Esophagus (tissue), 2 donors: ENCODE measurements around the gene DUOXA2. TPM values are rescaled to one million over a fixed set of nuclear protein-coding genes. Genes with fewer than 3 reads are reported as not detected.
A peak's percentile ranks its signal among the peaks of the same experiment; 100 is the strongest.

ENCODE experiments used
- H3K27ac ChIP-seq, 2 donors: one replicate each; pipeline ENCODE4 v1.5.1; 2013; ENCODE audit warnings: low read depth in 2 of 2, mild to moderate bottlenecking in 2 of 2, inconsistent platforms in 1 of 2, low read length in 1 of 2, moderate library complexity in 1 of 2
- H3K27me3 ChIP-seq, 2 donors: one replicate each; pipeline ENCODE4 v1.6.1; 2013; ENCODE audit warnings: low read length in 2 of 2, control low read depth in 1 of 2, mild to moderate bottlenecking in 1 of 2; ENCODE audit not compliant: insufficient read depth in 2 of 2, control insufficient read depth in 1 of 2
- H3K36me3 ChIP-seq, 2 donors: one replicate each; pipeline ENCODE4 v1.6.1; 2013; ENCODE audit warnings: low read length in 1 of 2; ENCODE audit not compliant: control insufficient read depth in 2 of 2, insufficient read depth in 2 of 2
- H3K4me1 ChIP-seq, 2 donors: one replicate each; pipeline ENCODE4 v1.6.1; 2013; ENCODE audit warnings: low read length in 1 of 2; ENCODE audit not compliant: control insufficient read depth in 2 of 2, insufficient read depth in 2 of 2
- H3K4me3 ChIP-seq, 2 donors: one replicate each; pipeline ENCODE4 v1.5.1; 2013; ENCODE audit warnings: low read length in 2 of 2, mild to moderate bottlenecking in 2 of 2, low read depth in 1 of 2, moderate library complexity in 1 of 2
- H3K9me3 ChIP-seq, 2 donors: one replicate each; pipeline ENCODE4 v1.6.1; 2013; ENCODE audit warnings: mild to moderate bottlenecking in 2 of 2, low read depth in 1 of 2, low read length in 1 of 2, moderate library complexity in 1 of 2; ENCODE audit not compliant: control insufficient read depth in 2 of 2, insufficient read depth in 1 of 2
- WGBS, 2 donors: extraction: QIAGEN DNeasy Blood & Tissue Kit; methylation state at CpG; one replicate each; pipeline ENCODE4 v1.1.7; 2013; 5-methylcytosine and 5-hydroxymethylcytosine counted together
- polyA plus RNA-seq, 2 donors: library from polyadenylated mRNA; stranded (reverse); fragments of 200-250 nt; gene quantifications; one replicate each; pipeline ENCODE4 v1.2.3, GENCODE V29; 2013
- donor health status: healthy with polysubstance abuse.
- donor health status: Bipolar disorder and iron deficiency.

The DUOXA2 gene
- polyA plus RNA-seq, 2 donors = 8.4 to 39.1 TPM

- H3K27me3 ChIP-seq = peaks cover 0 to 21% of the 10 kb centered on the region in 2 donors
- peaks cover 0 to 3% of the 10 kb centered on the region in 2 donors for H3K9me3 ChIP-seq
- peaks cover 0 to 3% of the 10 kb centered on the region in 2 donors for H3K36me3 ChIP-seq
- 4 to 10% methylated on average over 2 of the region's 2 CpGs for WGBS, 2 donors
- peak overlapping the region in 1 of 2 donors; percentile 29 for H3K27ac ChIP-seq
- H3K4me3 ChIP-seq = peak overlapping the region; percentile 25 to 42
- peaks cover 11 to 32% of the 10 kb centered on the region in 2 donors for H3K4me1 ChIP-seq
Measured at GRCh38 chr15:45114751-45115085, 592 bp downstream of the DUOXA2 start.

- Histone ChIP-seq H3K27ac (no peak overlapping the region), H3K36me3 (peaks cover 0 to 8% of the 10 kb centered on the region in 2 donors), H3K27me3 (peaks cover 0 to 21% of the 10 kb centered on the region in 2 donors), H3K4me3 (peak overlapping the region in 1 of 2 donors; percentile 20), H3K4me1 (peaks cover 11 to 32% of the 10 kb centered on the region in 2 donors), H3K9me3 (peaks cover 0 to 3% of the 10 kb centered on the region in 2 donors)
- 55 to 64% methylated on average over 7 of the region's 7 CpGs for WGBS, 2 donors
Measured at GRCh38 chr15:45115312-45115820, 1.2 kb downstream of the DUOXA2 start.

GRCh38 chr15:45116006-45116481, 1.9 kb downstream of the DUOXA2 start:
- Histone ChIP-seq H3K4me1 (peaks cover 11 to 32% of the 10 kb centered on the region in 2 donors), H3K27ac (no peak overlapping the region), H3K36me3 (peaks cover 0 to 15% of the 10 kb centered on the region in 2 donors), H3K4me3 (peak overlapping the region in 1 of 2 donors; percentile 16), H3K9me3 (peaks cover 0 to 3% of the 10 kb centered on the region in 2 donors), H3K27me3 (peaks cover 0 to 21% of the 10 kb centered on the region in 2 donors)
- 28 to 41% methylated on average over 19 of the region's 19 CpGs for WGBS, 2 donors

GRCh38 chr15:45116482-45117307, 2.6 kb downstream of the DUOXA2 start:
- Histone ChIP-seq H3K27me3 (peaks cover 0 to 21% of the 10 kb centered on the region in 2 donors), H3K4me1 (peaks cover 11 to 32% of the 10 kb centered on the region in 2 donors), H3K9me3 (peaks cover 0 to 3% of the 10 kb centered on the region in 2 donors), H3K27ac (no peak overlapping the region), H3K36me3 (peaks cover 0 to 19% of the 10 kb centered on the region in 2 donors), H3K4me3 (peak overlapping the region; percentile 8 to 16)
- WGBS, 2 donors = 9 to 10% methylated on average over 64 to 65 of the region's 65 CpGs

- peaks cover 0 to 22% of the 10 kb centered on the region in 2 donors for H3K36me3 ChIP-seq
- H3K27ac ChIP-seq = no peak overlapping the region
- peak overlapping the region in 1 of 2 donors; percentile 8 for H3K4me3 ChIP-seq
- peaks cover 0 to 3% of the 10 kb centered on the region in 2 donors for H3K9me3 ChIP-seq
- WGBS, 2 donors = 44 to 49% methylated on average over 33 of the region's 33 CpGs
- H3K4me1 ChIP-seq = peaks cover 11 to 29% of the 10 kb centered on the region in 2 donors
- H3K27me3 ChIP-seq = peaks cover 0 to 17% of the 10 kb centered on the region in 2 donors
Measured at GRCh38 chr15:45117308-45118130, 3.4 kb downstream of the DUOXA2 start.

- 1 to 2% methylated on average over 14 of the region's 14 CpGs for WGBS, 2 donors
- Histone ChIP-seq H3K4me1 (peaks cover 11 to 26% of the 10 kb centered on the region in 2 donors), H3K27me3 (peaks cover 0 to 14% of the 10 kb centered on the region in 2 donors), H3K4me3 (no peak overlapping the region), H3K36me3 (peaks cover 0 to 22% of the 10 kb centered on the region in 2 donors), H3K27ac (no peak overlapping the region), H3K9me3 (no peaks in the 10 kb centered on the region)
Measured at GRCh38 chr15:45118131-45118588, 4.0 kb downstream of the DUOXA2 start.

GRCh38 chr15:45118996-45119395, 4.9 kb downstream of the DUOXA2 start:
- Histone ChIP-seq H3K4me3 (no peak overlapping the region), H3K27me3 (peaks cover 0 to 11% of the 10 kb centered on the region in 2 donors), H3K36me3 (peaks cover 0 to 22% of the 10 kb centered on the region in 2 donors), H3K27ac (no peak overlapping the region), H3K9me3 (no peaks in the 10 kb centered on the region), H3K4me1 (peaks cover 9 to 20% of the 10 kb centered on the region in 2 donors)
- WGBS, 2 donors = 83 to 89% methylated on average over 5 of the region's 5 CpGs

GRCh38 chr15:45120081-45120972, 6.2 kb downstream of the DUOXA2 start:
- Histone ChIP-seq H3K27me3 (peaks cover 0 to 3% of the 10 kb centered on the region in 2 donors), H3K9me3 (no peaks in the 10 kb centered on the region), H3K27ac (no peak overlapping the region), H3K4me1 (peaks cover 5 to 11% of the 10 kb centered on the region in 2 donors), H3K36me3 (peaks cover 0 to 22% of the 10 kb centered on the region in 2 donors), H3K4me3 (no peak overlapping the region)
- 94 to 95% methylated on average over 10 of the region's 10 CpGs for WGBS, 2 donors
